ENCODE data around the gene RHOXF1. TPM values are rescaled to one million over a fixed set of nuclear protein-coding genes. Genes with fewer than 3 reads are reported as not detected.
"Not testable (repeated sequence)": the region's sequence is repeated elsewhere in the genome, so short reads cannot be mapped to it uniquely, and the experiment has no call there.

RHOXF1 gene
- under 1 TPM in 1 of 2 donors, not detected in 1; 0.80 TPM for total RNA-seq

GRCh38 chrX:120115438-120115963 is at the start of gene RHOXF1:
RHOXF1 (minus strand) TSS chrX:120115913; CDS start chrX:120115862, 51 bp downstream.
- H3K36me3 Mint-ChIP-seq = no peaks in the 10 kb centered on the region
- ATAC-seq = no peak

GRCh38 chrX:120159086-120159485 is 43.4 kb upstream of the RHOXF1 start:
- ATAC-seq = not testable (repeated sequence)

More at GRCh38 chrX:120115438-120115963, at the start of gene RHOXF1:
- H3K9me3 Mint-ChIP-seq = no peaks in the 10 kb centered on the region
- no peak within 1 kb of the TSS for H3K27ac Mint-ChIP-seq
- DNase-seq (ENCODE audit: low spot score in 2 of 2) = no peak

GRCh38 chrX:120158313-120158712 is 42.6 kb upstream of the RHOXF1 start, which contains the start of gene RHOXF2:
RHOXF2 (plus strand) TSS chrX:120158613; CDS start chrX:120158751, 138 bp downstream.
- not testable (repeated sequence) for H3K9me3 Mint-ChIP-seq; H3K36me3 Mint-ChIP-seq; DNase-seq (ENCODE audit: low spot score in 2 of 2); ATAC-seq; H3K27ac Mint-ChIP-seq

More at GRCh38 chrX:120159086-120159485, 43.4 kb upstream of the RHOXF1 start:
- DNase-seq (ENCODE audit: low spot score in 2 of 2); H3K9me3 Mint-ChIP-seq; H3K36me3 Mint-ChIP-seq; H3K27ac Mint-ChIP-seq: not testable (repeated sequence)

- H3K27ac Mint-ChIP-seq; H3K9me3 Mint-ChIP-seq; DNase-seq (ENCODE audit: low spot score in 2 of 2): not testable (repeated sequence)
- peak; percentile 37 to 43 for ATAC-seq
- H3K36me3 Mint-ChIP-seq = peaks cover 8 to 14% of the 10 kb centered on the region in 2 donors
Measured at GRCh38 chrX:120150109-120150744, 34.5 kb upstream of the RHOXF1 start.

GRCh38 chrX:120147537-120147936 is 31.8 kb upstream of the RHOXF1 start:
- ATAC-seq (no peak), DNase-seq (ENCODE audit: low spot score in 2 of 2) (no peak)
- peaks cover 5% of the 10 kb centered on the region in 2 donors for H3K9me3 Mint-ChIP-seq
- no peak overlapping the region for H3K27ac Mint-ChIP-seq
- H3K36me3 Mint-ChIP-seq = peaks cover 8 to 14% of the 10 kb centered on the region in 2 donors

GRCh38 chrX:120146323-120146722 is 30.6 kb upstream of the RHOXF1 start:
- H3K9me3 Mint-ChIP-seq; H3K27ac Mint-ChIP-seq; ATAC-seq; DNase-seq (ENCODE audit: low spot score in 2 of 2): not testable (repeated sequence)
- peaks cover 8 to 14% of the 10 kb centered on the region in 2 donors for H3K36me3 Mint-ChIP-seq

- ATAC-seq = peak in 1 of 2 donors; percentile 16
- H3K9me3 Mint-ChIP-seq = peaks cover 5% of the 10 kb centered on the region in 2 donors
- no peak overlapping the region for H3K27ac Mint-ChIP-seq
- no peak for DNase-seq (ENCODE audit: low spot score in 2 of 2)
- H3K36me3 Mint-ChIP-seq = peaks cover 8 to 14% of the 10 kb centered on the region in 2 donors
Measured at GRCh38 chrX:120145295-120145925, 29.7 kb upstream of the RHOXF1 start.

- ATAC-seq = no peak
- Mint-ChIP-seq H3K9me3 (peaks cover 5% of the 10 kb centered on the region in 2 donors), H3K36me3 (peaks cover 8 to 14% of the 10 kb centered on the region in 2 donors), H3K27ac (peak overlapping the region; percentile 22 to 79)
- no peak for DNase-seq (ENCODE audit: low spot score in 2 of 2)
Measured at GRCh38 chrX:120144178-120144844, 28.6 kb upstream of the RHOXF1 start.

GRCh38 chrX:120140293-120140981 is 24.7 kb upstream of the RHOXF1 start:
- no peak for DNase-seq (ENCODE audit: low spot score in 2 of 2)
- ATAC-seq = no peak
- Mint-ChIP-seq H3K9me3 (no peaks in the 10 kb centered on the region), H3K36me3 (no peaks in the 10 kb centered on the region), H3K27ac (no peak overlapping the region)

- DNase-seq (ENCODE audit: low spot score in 2 of 2) = no peak
- ATAC-seq = no peak
- Mint-ChIP-seq H3K9me3 (no peaks in the 10 kb centered on the region), H3K36me3 (no peaks in the 10 kb centered on the region), H3K27ac (no peak overlapping the region)
Measured at GRCh38 chrX:120137439-120137838, 21.7 kb upstream of the RHOXF1 start.

GRCh38 chrX:120136840-120137239 is 21.1 kb upstream of the RHOXF1 start:
- ATAC-seq (no peak), DNase-seq (ENCODE audit: low spot score in 2 of 2) (no peak)
- Mint-ChIP-seq H3K27ac (no peak overlapping the region), H3K36me3 (no peaks in the 10 kb centered on the region), H3K9me3 (no peaks in the 10 kb centered on the region)

GRCh38 chrX:120136128-120136527 is 20.4 kb upstream of the RHOXF1 start:
- no peak for ATAC-seq
- H3K27ac Mint-ChIP-seq = no peak overlapping the region

GRCh38 chrX:120128306-120128846 is 12.7 kb upstream of the RHOXF1 start:
- H3K9me3 Mint-ChIP-seq, ATAC-seq, H3K27ac Mint-ChIP-seq: not testable (repeated sequence)

More at GRCh38 chrX:120136128-120136527, 20.4 kb upstream of the RHOXF1 start:
- Mint-ChIP-seq H3K9me3 (no peaks in the 10 kb centered on the region), H3K36me3 (no peaks in the 10 kb centered on the region)
- no peak for DNase-seq (ENCODE audit: low spot score in 2 of 2)

GRCh38 chrX:120125444-120125843 is 9.7 kb upstream of the RHOXF1 start:
- H3K36me3 Mint-ChIP-seq = no peaks in the 10 kb centered on the region
- no peaks in the 10 kb centered on the region for H3K9me3 Mint-ChIP-seq
- H3K27ac Mint-ChIP-seq = no peak overlapping the region
- DNase-seq (ENCODE audit: low spot score in 2 of 2) (no peak), ATAC-seq (no peak)

More at GRCh38 chrX:120128306-120128846, 12.7 kb upstream of the RHOXF1 start:
- H3K36me3 Mint-ChIP-seq; DNase-seq (ENCODE audit: low spot score in 2 of 2): not testable (repeated sequence)

GRCh38 chrX:120120223-120120622 is 4.5 kb upstream of the RHOXF1 start:
- no peaks in the 10 kb centered on the region for H3K9me3 Mint-ChIP-seq
- ATAC-seq (no peak), DNase-seq (ENCODE audit: low spot score in 2 of 2) (no peak)
- no peak overlapping the region for H3K27ac Mint-ChIP-seq
- H3K36me3 Mint-ChIP-seq = no peaks in the 10 kb centered on the region

- H3K9me3 Mint-ChIP-seq = no peaks in the 10 kb centered on the region
- H3K27ac Mint-ChIP-seq = no peak overlapping the region
- H3K36me3 Mint-ChIP-seq = no peaks in the 10 kb centered on the region
- no peak for DNase-seq (ENCODE audit: low spot score in 2 of 2)
- ATAC-seq = no peak
Measured at GRCh38 chrX:120111611-120112010, 4.1 kb downstream of the RHOXF1 start.
